GM21737 (cell line): ENCODE results near the gene SLC4A4.

Experiments
- ATAC-seq: cut with Tn5 transposase; IDR thresholded peaks from one replicate; pipeline ENCODE4 v1.9.1; 2021; ENCODE audit warnings: mild to moderate bottlenecking, moderate library complexity; ENCODE audit not compliant: unreplicated experiment

SLC4A4 gene

GRCh38 chr4:71466775-71467174 is 128.0 kb downstream of the SLC4A4 start:
- no peak for ATAC-seq

GRCh38 chr4:71468116-71468710 is 129.4 kb downstream of the SLC4A4 start:
- no peak for ATAC-seq

DNA sequence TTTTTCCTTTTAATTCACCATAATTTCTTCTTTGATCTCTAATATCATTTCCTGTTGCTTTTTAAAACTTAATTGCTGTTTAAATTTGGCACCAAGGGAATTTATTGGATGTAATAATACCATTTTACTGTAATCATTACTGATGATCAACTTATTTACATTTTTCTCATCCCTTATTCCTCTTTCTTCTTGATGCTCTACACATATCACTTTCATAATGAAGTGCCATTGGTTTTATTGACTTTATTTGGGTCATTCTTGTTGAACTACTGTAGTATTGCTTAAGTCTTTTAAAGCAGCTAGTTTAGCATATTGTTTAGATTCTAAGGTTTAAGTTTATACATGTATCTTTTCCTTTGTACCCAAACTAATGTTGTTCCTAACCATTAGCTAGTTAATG is 130.7 kb downstream of the SLC4A4 start:
- ATAC-seq, result no peak

- ATAC-seq, result no peak
Observed at GRCh38 chr4:71470524-71470923, 131.7 kb downstream of the SLC4A4 start.

DNA sequence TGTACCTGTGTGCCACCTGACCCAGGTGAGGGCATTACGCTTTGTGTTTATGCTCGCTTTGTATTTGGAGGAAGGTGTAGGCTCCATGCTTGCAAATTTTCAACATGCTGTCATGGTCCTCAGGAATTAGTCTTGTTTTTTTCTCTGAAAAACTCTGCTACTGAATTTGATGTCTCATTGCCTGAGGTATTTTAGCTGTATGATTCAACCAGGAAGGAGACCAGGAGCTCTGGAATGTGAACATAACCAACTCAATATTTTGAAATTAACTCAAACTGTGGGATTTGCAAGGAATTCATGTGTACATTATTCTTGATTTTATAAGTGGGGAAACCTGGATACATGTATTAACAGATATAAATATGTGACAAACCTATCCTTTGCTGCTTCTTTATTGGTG is 134.1 kb downstream of the SLC4A4 start:
- ATAC-seq, result no peak

GRCh38 chr4:71473541-71474240 is 134.9 kb downstream of the SLC4A4 start:
- no peak for ATAC-seq

DNA sequence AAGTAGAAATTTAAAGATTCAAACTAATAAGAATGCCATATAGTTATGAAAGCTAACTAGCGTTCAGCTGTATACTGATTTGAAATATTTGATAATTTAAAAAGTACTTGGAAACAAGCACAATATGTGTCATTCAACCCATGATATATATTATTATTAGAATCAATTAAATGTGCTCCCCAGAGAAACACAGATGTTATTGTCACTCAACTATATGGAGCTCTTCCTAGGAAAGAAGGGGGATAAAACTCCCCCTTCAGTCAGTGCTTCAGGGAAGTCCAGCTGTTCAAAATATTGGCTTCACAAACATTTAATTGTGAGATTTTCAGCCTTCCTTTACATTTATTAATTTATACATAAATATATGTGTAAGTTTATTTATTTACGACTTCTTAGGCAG is 135.9 kb downstream of the SLC4A4 start:
- ATAC-seq, result no peak

- ATAC-seq, result no peak
Observed at GRCh38 chr4:71476240-71476639, 137.4 kb downstream of the SLC4A4 start.

DNA sequence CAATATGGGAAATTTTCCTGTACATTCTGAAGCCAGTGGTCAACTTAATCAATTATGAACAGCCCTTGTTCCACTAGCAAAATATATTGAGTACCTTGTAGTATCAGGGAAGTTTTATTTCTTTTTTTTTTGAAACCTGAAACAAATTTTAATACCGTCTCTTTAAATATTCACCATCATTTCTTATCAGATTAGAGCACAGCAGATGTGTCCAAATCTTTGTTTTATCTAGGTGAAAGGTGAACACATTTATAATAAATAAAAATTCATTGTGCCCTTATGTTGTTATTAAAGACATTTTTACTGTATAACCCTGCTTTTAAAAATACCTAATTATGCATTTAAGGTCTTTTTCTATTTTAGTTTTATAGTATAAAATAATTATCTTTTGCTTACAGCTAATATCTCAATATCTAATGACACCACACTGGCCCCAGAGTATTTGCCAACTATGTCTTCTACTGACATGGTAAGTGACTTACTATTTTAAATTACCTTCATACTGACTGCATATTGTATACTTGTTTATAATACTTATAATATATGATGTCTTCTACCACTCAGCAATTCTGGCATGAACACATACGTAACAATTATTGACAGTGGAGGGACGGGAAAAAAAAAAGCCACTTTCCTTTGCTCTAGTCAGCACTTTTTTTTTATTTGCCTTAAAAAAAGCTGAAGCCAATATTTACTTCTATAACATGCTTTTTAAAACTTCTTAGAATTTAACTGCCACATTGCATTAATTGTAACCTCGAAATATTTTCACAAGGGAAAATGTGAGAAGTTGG is 147.9 kb downstream of the SLC4A4 start:
- ATAC-seq, result no peak

- no peak for ATAC-seq
Observed at GRCh38 chr4:71487344-71487920, 148.6 kb downstream of the SLC4A4 start.

DNA sequence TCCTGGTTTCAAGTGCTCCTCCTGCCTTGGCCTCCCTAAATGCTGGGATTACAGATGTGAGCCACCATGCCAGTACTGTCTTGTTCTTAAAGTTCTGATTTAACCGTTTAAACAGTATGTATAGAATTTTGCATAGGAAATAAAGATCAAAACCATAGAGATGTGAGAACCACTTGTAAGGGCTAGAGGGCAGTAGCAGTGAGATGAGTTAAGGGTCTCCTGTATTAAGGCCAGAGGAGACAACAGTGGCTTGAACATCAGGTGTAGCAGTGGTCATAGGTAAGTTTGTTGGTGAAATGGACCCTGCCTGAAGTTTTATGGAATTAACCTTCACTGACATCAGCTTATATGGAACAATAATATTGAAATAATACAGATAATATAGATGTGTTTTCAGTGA is 155.7 kb downstream of the SLC4A4 start:
- ATAC-seq, result no peak

DNA sequence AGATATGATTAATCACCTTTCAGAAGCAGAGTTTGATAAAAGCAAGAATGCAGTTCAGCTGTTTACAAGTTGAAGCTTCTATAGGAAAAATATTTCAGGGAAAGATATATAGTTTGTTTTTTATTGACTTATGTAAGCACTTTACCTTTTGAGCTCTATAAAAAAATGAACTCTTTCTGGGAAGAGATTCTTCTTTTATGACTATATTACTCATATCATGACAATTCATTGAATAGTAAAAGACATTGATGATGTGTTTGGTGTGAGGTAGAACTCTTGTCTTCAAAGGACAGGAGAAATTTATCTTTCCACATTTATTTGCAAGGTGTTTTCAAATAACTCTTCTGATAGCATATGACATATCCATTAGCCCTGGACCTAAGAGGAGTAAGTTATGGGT is 156.6 kb downstream of the SLC4A4 start:
- no peak for ATAC-seq

- no peak for ATAC-seq
Observed at GRCh38 chr4:71497078-71497477, 158.3 kb downstream of the SLC4A4 start.

- ATAC-seq, result no peak
Observed at GRCh38 chr4:71498002-71498401, 159.2 kb downstream of the SLC4A4 start.

GRCh38 chr4:71498625-71499024 is 159.8 kb downstream of the SLC4A4 start:
- no peak for ATAC-seq

DNA sequence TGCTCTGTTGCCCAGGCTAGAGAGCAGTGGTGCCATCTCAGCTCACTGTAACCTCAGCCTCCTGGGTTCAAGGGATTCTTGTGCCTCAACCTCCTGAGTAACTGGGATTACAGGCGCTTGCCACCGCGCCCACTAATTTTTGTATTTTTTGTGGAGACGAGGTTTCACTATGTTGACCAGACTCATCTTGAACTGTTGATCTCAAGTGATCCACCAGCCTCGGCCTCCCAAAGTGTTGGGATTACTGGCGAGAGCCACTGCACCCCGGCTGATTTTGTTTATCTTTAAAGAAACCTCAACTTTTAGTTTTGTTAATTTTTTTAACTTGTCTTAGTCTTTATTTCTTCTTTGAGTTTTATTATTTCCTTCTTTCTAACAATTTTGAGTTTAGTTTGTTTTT is 163.2 kb downstream of the SLC4A4 start:
- no peak for ATAC-seq

DNA sequence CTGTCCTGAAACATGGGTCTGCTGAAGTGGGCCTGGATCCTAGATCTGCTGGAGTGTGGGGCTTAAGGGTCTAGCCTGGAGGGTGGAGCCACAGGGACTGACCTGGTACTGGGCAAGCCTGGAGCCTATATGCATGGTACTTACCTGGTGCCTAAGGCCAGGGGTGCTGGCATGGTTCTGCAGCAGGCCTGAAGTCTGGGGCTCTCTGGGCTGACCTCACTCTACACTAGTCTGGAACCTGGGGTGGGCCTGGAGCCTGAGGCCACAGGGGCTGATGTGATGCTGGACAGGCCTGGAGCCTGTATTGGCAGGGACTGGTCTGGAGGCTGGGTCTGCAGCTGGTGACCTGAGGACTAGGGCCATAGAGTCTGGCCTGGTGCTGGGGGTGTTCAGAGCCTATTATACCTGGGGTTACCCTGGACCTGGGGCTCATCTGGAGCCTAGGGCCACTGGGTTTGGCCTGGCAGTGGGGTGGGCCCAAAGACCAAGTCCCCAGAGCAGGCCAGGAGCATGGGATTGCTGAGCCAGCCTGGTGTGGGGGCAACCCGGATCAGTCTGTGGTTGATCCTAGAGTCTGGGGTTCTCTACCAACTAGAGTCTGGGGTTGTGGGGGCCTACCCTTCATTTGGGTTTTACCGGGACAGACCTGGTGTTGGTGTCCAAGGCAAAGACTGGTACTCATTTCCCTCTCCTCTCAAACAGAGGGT is 179.6 kb downstream of the SLC4A4 start:
- ATAC-seq, result no peak

DNA sequence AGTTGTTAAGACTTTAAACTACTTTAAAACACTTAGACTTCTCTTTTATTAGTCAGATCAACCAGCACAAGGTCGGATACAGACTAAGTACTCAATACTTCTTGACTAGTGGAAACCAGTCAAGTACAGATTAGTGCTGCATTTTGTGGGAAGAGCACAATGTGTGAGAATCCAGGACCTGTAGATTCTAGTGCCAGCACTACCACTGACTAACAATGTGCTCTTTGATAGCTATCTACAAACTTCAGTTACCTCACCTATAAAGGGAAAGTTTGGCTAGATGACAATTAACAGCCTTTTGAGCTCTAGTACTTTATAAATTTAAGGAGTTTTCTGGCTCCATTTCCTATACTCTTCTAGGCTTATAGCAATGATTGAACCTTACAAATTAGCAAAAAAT is 181.5 kb downstream of the SLC4A4 start:
- ATAC-seq, result no peak

DNA sequence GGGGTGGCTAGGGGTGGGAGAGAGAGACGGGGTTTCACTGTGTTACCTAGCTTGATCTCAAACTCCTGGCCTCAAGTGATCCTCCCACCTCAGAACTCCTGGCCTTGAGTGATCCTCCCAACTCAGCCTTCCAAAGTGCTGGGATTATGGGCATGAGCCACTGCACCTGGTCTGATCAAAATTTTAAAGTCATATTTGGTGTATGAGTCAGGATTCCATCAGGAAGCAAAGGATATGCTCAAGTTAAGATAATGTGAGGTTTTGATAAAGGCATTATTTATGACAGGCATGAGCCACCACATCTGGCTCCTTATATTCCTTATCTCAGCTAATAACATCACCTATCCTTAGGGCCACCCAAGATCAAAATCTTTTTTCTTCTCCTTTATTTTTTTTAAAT is 182.0 kb downstream of the SLC4A4 start:
- ATAC-seq, result no peak

DNA sequence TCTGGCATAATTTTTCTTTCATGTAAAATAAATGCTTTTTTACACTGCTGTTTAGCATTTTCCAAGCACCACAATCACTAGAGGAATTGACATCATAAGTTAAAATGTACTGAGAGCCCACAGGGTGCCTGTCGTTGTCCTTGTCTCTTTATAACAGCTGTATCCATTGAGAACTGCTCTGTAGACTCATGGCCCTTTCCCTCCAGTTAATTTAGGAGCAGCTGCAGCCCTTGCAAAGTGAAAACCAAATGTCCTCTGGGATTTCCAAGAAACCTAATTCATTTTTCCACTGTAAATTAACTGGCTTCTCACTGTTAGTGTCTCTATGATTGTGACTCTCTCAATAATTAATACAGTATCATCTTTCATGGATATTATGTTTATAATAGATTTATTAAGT is 185.9 kb downstream of the SLC4A4 start:
- no peak for ATAC-seq
